Large intestine (tissue), 3 donors: ENCODE results near the gene ZNF155. TPM values are rescaled to one million over a fixed set of nuclear protein-coding genes. Genes with fewer than 3 reads are reported as not detected.

Experiments
- DNase-seq, 2 donors: peaks; one replicate each; pipeline versions ENCODE4 v3.0.0 to v3.0.0-alpha.2; 2013
- H3K27ac ChIP-seq: one replicate; pipeline ENCODE4 v1.5.1; 2013; ENCODE audit warnings: low read length
- H3K27me3 ChIP-seq: 2 replicates; pipeline ENCODE4 v1.6.1; 2013; ENCODE audit warnings: low read length; ENCODE audit not compliant: control insufficient read depth, insufficient read depth
- H3K36me3 ChIP-seq: 2 replicates; pipeline ENCODE4 v1.6.1; 2013; ENCODE audit warnings: low read length; ENCODE audit not compliant: control insufficient read depth, insufficient read depth
- H3K4me1 ChIP-seq: one replicate; pipeline ENCODE4 v1.6.1; 2013; ENCODE audit warnings: low read length; ENCODE audit not compliant: control insufficient read depth, insufficient read depth
- H3K4me3 ChIP-seq: one replicate; pipeline ENCODE4 v1.5.1; 2013; ENCODE audit warnings: low read length
- H3K9me3 ChIP-seq: one replicate; pipeline ENCODE4 v1.6.1; 2013; ENCODE audit warnings: mild to moderate bottlenecking, low read depth, low read length, moderate library complexity; ENCODE audit not compliant: control insufficient read depth
- WGBS: methylation state at CpG from one replicate; pipeline ENCODE4 v1.1.5; 2013; ENCODE audit warnings: low lambda C conversion rate; ENCODE audit not compliant: insufficient coverage; 5-methylcytosine and 5-hydroxymethylcytosine counted together
- polyA plus RNA-seq: library from polyadenylated mRNA; unstranded; fragments of 120-200 nt; gene quantifications from one replicate; pipeline ENCODE4 v1.2.1, GENCODE V29; 2013

The ZNF155 gene
- polyA plus RNA-seq, 1 donor = 7.7 TPM

DNA sequence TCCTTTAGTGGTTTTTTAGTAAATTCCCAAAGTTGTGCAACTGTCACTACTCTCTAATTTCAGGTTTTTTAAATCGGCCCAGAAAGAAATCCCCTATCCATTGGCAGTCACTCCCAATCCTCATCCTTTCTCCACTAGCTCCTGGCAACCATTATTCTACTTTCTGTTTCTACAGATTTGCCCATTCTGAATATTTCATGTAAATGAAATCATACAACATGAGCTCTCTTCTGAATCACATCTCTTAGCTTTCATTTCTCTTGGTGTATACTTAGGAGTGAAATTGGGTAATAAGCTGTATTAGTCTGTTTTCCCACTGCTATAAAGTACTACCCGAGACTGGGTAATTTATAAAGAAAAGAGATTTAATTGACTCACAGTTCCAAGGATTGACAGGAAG, 58.2 kb downstream of the ZNF155 start:
- Histone ChIP-seq H3K9me3 (peaks cover 3% of the 10 kb centered on the region), H3K36me3 (no peaks in the 10 kb centered on the region), H3K27me3 (no peaks in the 10 kb centered on the region), H3K4me3 (no peak overlapping the region), H3K27ac (no peak overlapping the region), H3K4me1 (no peaks in the 10 kb centered on the region)
- DNase-seq = no peak
- WGBS = 90% methylated on average over 2 of the region's 2 CpGs

Other genes with a start within 250 kb of the ZNF155 start
- 36.2 TPM for gene SMG9, start 229.2 kb upstream of the ZNF155 start, polyA plus RNA-seq
- 1.3 TPM for gene KCNN4, start 203.2 kb upstream of the ZNF155 start, polyA plus RNA-seq
- 0.81 TPM for gene LYPD5, start 181.7 kb upstream of the ZNF155 start, polyA plus RNA-seq
- 15.8 TPM for gene ZNF283, start 156.9 kb upstream of the ZNF155 start, polyA plus RNA-seq
- 10.4 TPM for gene ZNF404, start 100.2 kb upstream of the ZNF155 start, polyA plus RNA-seq
- 17.7 TPM for gene ZNF45, start 48.9 kb upstream of the ZNF155 start, polyA plus RNA-seq
- gene ZNF221, start 33.0 kb upstream of the ZNF155 start, polyA plus RNA-seq = 3.5 TPM
- gene ZNF230, start 18.8 kb downstream of the ZNF155 start, polyA plus RNA-seq = 5.7 TPM
- gene ZNF222, start 41.2 kb downstream of the ZNF155 start, polyA plus RNA-seq = 6.7 TPM
- 16.9 TPM for gene ZNF223, start 67.8 kb downstream of the ZNF155 start, polyA plus RNA-seq
- gene ZNF284, start 88.0 kb downstream of the ZNF155 start, polyA plus RNA-seq = 5.0 TPM
- gene ZNF224, start 110.2 kb downstream of the ZNF155 start, polyA plus RNA-seq = 46.3 TPM
- gene ZNF225, start 129.2 kb downstream of the ZNF155 start, polyA plus RNA-seq = 6.8 TPM
- 12.0 TPM for gene ZNF234, start 157.4 kb downstream of the ZNF155 start, polyA plus RNA-seq
- gene ZNF226, start 180.9 kb downstream of the ZNF155 start, polyA plus RNA-seq = 26.7 TPM
- 17.3 TPM for gene ZNF227, start 228.3 kb downstream of the ZNF155 start, polyA plus RNA-seq